HG02763 (cell line): ENCODE results near the gene FASN.

Experiments used
- ATAC-seq: cut with Tn5 transposase; IDR thresholded peaks from one replicate; pipeline ENCODE4 v1.9.1; 2021; ENCODE audit warnings: mild to moderate bottlenecking, moderate library complexity; ENCODE audit not compliant: unreplicated experiment

The FASN gene

GRCh38 chr17:82118168-82118814 lies 20.3 kb upstream of the FASN start:
- ATAC-seq: no peak

- ATAC-seq: no peak
Observed at GRCh38 chr17:82117139-82118090, 19.4 kb upstream of the FASN start.

GRCh38 chr17:82116246-82116645 lies 18.2 kb upstream of the FASN start:
- ATAC-seq: no peak

DNA sequence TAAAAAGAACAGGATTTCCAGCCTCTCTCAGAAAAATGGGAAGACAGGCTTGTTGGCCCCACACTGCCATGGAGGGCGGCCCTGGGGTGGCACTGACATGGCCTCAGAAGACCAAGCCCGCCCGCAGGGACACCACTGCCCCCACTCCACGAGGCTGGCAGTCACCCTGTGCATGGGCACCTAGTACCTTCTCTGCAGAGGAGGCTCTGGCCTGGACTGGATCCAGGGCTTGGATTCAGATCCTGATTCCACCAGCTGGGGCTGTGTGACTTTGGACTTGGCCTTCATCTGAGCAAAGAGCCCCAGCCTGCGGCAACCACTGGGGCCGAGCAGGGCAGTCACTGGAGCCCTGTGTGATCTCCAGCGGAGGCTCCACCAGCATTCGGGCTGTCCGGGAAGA lies 16.8 kb upstream of the FASN start:
- ATAC-seq: no peak

DNA sequence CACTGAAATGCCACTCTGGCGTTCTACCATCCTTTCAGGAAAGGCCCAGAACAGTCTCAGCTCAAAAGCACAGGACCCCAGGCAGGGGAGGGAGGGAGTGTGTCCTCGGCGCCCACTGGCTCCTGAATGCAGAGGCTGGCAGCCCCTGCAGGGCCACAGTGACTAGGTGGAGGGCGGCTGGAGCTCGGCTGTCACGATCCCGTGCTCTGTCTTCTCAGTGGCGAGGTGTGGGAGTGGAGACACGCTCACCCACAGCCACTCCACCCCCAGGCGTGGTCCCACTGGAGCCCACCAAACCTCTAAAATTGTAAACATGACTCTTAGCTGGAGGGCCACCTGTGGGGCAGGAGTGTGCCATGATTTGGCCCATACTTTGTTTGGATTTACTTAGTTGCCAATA lies 16.4 kb upstream of the FASN start:
- ATAC-seq: no peak

DNA sequence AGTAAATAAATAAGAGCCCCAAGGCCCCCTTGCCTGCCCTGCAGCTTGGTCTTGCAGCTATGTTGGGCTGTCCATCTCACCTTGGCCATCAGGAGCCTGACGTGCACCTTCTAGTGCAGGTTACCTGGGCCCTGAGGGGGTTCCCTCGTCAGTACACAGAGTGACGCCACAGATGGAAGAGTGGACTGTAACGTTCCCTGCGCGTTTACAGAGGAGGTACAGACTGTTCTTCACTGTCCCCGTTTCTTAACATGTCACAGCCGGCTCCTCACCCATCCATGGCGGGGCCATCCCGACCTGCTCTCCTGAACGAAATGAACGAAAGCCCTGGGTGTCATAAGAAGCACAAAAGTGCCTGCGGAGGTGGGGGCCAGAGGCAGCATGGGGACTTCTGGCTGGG lies 15.9 kb upstream of the FASN start:
- ATAC-seq: no peak

DNA sequence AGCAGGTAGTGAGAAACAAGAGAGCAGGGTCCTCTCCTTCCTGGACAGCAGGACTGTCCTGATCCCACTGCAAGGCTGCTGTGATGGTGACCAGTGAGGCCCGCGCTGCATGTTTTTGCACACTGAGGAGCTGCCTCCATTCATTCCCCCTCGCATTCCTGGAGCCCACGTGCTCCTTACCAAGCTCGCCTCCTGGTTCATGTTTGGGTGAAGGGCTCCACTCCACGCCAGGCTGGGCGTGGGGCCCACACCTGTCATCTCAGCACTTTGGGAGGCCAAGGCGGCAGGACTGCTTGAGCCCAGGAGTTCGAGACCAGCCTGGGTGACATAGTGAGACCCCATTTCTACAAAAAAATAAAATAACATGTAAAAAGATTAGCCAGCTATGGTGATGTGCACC lies 15.4 kb upstream of the FASN start:
- ATAC-seq: no peak

DNA sequence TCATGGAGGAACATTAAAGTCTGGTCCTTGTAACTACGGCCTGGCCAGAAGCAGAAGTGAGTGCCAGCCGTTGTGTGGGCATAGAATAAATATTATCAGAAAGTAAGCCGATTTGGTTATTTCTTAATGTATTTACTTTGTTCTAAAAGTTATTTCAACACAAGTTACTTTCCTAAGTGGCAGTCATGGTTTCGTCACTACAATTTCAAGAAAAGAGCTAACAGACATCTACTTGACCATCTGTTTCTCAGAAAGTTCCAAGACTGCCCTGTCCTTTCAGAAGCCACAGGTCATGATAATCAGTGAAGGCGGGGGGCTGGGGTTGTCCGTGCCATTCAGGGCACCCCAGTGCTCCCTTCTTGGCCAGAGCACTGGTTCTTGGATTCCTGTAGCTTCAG lies 14.9 kb upstream of the FASN start:
- no peak for ATAC-seq

- no peak for ATAC-seq
Observed at GRCh38 chr17:82112181-82112913, 14.3 kb upstream of the FASN start.

DNA sequence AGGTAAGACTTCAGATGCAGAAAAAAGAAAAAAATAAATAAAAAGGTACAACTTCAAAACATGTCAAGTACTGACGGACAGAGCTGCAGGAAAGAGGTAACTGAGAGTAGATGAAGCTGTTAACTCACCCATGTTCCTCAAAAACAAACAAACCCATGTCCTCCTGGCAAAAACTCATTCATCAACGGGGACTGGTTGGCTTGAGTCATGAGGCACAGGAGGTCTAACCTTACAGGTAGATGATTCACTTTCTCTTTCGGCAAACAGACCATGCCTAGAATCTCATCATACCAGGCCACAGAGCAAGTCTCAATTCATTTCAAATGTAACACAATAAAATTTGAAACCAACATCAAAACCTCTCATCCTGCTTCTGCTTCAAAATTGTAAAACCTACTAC lies 12.3 kb upstream of the FASN start:
- no peak for ATAC-seq

DNA sequence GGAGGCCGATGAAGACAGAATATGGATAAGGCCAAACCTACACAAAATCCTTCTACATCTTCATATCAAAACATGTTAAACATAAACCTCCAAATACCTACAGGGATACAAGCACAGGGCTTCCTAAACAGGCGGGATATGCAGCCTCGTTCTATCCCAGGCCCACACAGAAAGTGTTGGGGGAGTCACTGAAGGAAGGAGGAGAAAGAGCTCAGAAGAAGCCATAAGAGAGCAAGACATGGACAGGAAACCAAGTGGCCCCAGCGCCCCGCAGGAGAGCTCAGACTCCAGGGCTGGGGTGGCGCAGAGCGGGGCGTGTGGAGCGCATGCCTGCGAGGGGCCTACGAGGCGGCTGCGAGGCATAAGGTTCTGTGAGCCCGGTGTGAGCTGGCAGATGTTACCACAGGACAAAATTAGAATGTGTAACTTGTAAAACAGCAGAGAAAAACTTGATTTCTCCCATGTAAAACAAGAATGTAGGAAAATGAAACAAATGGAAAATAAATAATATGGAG lies 11.0 kb upstream of the FASN start:
- no peak for ATAC-seq

DNA sequence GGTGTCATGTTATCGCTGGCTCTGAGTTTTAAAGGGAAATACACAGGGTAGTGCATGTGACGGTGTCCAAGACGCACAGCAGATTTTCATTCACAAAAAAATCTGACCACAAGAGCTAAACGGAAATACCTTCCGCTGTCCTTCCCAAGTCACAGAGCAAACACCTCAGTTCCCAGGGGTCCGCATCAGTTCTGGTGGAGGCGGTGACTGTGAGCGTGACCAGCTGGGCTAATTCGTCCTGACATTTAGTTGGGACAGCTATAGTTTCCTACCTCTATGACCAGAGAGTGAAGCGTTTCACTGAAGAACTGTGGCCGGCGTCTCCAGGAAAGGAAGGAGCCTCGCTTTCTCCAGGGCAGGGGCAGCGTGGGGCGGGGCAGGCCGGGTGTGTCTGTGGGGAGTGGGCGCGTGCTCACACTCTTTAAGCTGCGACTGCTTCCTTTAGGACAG lies 10.5 kb upstream of the FASN start:
- ATAC-seq: no peak

DNA sequence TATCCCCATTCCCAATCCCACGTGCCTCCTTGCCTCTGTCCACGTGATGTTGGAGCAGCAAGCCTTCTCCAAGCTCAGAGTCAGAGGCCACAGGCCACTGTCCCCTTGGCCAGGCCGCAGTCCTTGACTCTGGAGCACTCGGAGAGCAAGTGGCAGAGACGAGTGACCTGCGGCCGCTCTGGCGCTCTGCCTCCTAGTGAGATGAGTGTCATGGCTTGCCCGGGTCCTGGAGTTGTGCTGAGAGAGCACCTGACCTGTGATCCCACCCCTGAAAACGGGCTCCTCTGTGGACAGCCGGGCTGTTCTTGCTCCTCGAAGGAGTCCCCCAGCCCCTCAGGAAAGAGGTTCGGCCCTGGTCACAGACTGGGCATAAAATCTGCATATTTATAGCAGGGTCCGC lies 10.0 kb upstream of the FASN start:
- no peak for ATAC-seq

- no peak for ATAC-seq
Observed at GRCh38 chr17:82107341-82107860, 9.4 kb upstream of the FASN start.

- no peak for ATAC-seq
Observed at GRCh38 chr17:82106688-82107305, 8.8 kb upstream of the FASN start.

DNA sequence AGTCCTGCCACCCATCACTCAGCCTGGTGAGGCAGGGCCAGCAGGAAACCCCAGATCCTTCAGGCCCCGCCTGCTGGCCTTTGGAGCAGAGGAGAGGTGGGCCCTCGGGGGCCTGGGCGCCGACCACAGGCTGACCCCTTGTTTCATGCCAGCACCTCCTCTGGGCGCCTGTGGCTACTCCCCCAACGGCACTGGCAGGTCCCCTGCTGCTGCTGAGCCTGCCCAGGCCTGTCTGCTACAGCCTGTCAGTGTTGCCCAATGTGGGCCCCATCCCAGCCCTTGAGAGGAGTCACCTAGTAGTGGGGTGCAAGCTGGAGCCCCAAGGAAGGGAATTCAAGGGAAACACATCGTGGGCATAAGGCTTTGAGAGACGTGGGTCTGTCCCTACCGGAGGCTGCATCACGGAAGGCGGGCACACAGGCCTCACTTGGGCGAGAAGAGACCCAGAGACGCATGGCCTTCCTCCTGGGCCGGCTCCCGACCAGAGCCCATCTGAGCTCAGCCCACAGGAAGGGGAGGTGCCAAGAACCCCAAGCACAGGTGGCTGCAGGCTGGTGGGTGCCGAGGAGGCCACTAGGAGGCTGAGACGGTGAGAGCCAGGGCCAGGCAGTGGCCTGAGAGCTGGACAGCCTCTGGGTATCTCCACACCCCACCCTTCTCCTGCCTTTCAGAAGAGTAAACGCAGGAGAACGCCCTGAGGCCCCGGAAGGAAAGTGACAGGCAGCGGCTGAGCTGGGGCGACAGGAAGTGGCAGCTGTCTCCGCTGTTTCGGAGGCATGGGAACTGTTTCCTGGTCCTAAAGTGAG lies 8.0 kb upstream of the FASN start:
- peak; percentile 63 for ATAC-seq

- ATAC-seq: no peak
Observed at GRCh38 chr17:82105417-82105881, 7.4 kb upstream of the FASN start.

DNA sequence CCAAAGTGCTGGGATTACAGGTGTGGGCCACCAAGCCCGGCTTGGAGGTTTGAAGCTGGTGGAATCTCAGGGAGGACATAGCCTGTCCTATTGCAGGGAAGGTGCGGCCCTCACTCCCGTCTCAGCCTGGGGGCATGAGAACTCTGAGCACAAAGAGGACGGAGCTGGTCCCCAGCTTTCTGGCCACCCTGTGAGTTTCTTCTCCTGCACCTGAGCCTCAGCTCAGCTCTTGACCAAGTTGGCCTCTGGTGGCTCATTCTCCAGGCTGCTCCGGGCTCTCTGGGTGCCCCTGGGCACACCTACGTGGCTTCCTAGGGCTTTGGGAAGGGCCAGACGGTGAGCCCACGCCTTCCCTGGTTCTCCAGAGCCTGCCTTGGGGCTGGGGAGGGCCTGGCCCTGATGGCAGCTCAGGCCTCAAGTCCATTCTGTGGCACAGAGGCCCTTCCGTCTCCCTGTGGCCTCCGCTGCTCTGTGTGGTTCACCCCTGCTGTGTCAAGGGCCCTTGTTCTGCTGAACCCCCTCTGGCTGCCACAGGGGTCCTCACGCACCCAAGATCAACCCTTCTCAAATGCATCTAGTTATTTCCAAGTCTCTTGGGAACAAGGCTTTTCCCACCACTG lies 6.9 kb upstream of the FASN start:
- no peak for ATAC-seq
